Dedifferentiated amniotic fluid mesenchymal stem cell (primary cell): ENCODE data around the gene ATP1B1.

Experiments used
- DNase-seq: peaks from one replicate; pipeline ENCODE4 v3.0.0-alpha.2; 2016; ENCODE audit errors: extremely low spot score

The ATP1B1 gene

DNA sequence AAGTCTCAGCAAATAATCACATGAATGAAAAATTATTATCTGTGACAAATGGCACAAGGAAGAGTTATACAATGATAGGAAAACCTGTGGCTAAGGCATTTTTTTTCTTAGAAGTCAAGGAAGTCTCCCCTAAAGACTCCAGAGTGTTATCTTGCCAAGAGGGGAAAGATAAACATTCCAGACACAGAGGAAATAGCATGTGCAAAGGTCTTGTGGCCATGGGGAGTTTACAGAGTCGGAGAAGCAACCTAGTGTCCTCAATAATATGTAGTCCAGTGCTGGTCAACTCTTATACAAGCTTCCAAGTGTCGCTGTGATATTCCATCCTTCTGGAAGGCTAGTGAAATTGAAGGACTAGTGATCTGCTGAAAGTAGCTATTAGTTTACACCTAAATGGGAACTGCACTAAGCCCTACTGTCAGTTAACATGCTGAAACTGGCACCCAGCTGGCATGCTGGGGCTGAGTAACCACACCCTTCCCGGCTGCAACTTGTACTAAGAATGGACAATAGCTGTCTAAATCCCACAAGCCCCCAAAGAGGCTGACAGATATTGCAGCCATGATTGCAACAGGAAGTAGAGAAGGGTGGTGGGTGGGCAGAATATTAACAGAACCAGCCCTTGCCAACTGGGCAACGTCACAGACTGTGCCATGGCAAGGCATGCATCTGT, 11.5 kb upstream of the ATP1B1 start:
- no peak for DNase-seq

DNA sequence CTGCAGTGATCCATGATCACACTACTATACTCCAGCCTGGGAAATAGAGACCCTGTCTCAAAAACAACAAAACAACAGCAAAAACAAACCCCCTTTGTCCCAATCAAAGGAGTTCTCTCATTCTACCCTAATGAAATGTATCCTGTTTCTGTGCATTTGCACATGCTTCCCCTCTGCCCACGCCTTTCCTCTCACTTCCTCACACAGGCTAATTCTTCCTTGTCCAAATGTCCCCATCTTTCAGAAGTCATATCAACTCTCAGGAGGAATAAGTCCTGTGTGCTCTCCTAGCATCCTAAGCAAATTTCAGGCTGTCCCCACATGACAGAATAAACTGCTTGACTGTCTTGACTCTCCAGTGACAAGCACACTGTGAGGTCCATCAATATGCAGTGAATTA, 8.1 kb upstream of the ATP1B1 start:
- no peak for DNase-seq

DNA sequence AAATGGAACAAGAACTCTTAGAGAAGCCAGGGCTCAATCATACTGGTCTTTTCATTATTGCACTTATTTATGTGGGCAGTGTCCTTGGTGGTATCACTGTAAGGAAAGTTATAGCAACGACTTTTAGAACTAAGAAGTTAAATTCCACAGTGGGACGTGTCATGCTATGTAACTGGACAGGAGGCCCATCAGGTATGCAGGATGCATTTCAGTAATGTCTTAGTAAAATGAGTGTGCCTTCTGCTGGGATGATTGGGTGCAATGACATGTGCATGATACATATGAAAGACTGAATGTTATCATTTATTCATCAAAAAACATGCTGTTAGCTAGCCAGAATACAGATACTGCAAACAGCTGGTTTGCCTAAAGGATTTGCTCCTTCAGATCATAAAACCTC, 6.9 kb upstream of the ATP1B1 start:
- no peak for DNase-seq

DNA sequence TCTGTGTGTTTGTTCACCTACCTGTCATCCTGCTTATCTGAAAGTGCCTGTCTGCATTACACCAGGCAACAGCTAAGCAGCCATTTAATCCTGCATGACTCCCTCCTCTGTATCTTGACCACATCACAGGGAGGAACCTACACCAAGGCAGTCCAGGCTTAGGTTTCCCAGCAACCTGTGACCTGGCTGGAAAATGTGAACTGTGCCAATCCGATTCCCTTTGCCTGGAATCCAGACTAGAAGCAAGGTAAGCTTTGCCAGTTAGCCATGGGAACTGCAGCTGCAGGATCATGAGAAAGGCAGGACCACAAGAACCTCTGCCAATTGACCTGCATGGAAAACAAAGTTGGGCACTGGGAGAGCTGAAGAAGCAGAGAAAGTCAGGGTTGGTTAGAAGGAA, 6.3 kb upstream of the ATP1B1 start:
- no peak for DNase-seq

GRCh38 chr1:169100651-169101088, 5.8 kb upstream of the ATP1B1 start:
- no peak for DNase-seq

DNA sequence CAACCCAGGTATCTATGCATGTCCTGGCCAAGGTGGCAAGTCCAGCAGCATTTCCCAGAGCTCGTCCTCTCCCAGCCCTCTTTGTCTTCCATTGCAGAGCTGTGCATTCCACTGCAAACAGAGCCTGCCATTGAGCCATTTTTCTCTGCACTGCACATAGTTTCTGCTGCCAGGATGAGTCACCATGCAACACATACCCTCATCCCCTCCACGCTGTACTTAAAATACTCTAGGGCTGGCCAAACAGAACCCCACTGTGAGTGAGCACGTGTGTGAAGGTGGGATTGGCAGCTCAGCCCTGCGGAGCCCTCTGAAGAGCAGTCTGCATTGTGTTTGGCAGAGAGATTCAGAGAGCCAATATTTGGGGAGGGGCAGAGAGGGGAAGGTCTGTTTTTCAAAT, 3.9 kb upstream of the ATP1B1 start:
- DNase-seq, result peak; percentile 67

- DNase-seq, result no peak
Measured at GRCh38 chr1:169103002-169103401, 3.5 kb upstream of the ATP1B1 start.

DNA sequence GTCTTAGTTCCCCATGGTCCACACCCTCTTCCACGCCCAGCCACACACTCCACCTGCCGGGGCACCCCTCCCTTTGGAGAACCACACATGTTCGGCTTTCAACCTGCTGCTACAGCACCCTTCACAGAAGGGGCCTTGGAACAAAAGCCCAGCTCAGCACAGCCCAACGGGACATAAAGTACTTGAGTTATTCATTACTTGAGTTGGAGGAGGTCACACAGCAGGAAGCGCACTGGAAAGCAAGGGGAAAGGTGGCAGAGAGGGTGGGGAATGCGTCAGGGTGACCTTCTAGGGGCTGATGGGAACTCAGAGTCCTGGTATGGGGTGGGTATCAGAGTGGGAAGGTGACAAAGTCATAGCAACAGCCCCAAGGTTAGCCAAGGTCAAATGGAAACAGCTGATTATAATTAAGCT, 3.0 kb upstream of the ATP1B1 start:
- no peak for DNase-seq

DNA sequence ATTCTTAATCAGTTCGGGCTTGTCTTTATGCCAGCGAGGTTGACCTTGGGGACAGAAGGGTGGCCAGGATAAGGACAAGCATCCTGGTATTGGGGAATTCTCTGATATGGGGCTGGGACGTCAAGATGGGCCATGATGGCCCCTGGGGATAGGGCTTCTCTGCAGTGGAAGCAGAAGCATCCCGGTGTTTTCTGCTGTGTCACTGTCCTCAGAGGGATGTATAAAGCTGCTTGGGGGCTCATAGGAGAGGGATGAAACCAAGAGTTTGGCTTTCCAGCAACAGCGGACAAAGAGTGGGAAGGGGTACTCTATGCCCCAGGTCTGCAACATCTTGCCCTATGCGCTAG, 1.4 kb upstream of the ATP1B1 start:
- no peak for DNase-seq

GRCh38 chr1:169105434-169106094, 926 bp upstream of the ATP1B1 start:
- no peak for DNase-seq

DNA sequence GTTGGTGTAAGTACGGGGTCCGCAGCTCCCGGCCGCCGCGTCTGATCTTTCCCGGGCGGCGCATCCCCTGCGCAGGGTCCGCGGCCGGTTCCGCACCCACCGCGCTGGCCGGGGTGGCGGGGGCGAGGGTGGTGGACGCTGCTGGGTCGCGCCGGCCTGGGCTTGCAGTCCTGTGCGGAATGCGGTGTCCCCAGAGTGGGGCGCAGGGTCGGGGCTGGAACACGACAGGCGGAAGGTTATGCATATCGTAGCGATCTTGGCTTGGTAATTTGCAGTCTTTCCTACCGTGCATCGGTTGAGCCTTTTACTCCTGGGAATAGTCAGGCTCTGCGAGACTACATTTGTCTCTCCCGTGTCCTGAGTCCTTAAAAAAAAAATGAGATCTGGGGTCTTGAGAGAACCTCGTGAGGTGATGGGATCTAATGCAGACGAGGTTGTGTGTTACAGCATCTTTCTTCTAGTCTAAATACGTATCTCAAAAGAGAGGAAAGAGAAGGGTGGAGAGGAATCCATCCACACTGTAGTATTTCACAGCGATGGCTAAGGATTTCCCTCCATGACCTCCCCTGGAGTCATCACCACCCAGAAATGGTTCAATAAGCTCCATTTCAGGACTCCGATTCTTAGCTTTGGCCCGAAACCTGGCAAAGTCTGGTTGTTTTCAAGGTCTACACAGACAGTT, 572 bp downstream of the ATP1B1 start:
- DNase-seq, result no peak

DNA sequence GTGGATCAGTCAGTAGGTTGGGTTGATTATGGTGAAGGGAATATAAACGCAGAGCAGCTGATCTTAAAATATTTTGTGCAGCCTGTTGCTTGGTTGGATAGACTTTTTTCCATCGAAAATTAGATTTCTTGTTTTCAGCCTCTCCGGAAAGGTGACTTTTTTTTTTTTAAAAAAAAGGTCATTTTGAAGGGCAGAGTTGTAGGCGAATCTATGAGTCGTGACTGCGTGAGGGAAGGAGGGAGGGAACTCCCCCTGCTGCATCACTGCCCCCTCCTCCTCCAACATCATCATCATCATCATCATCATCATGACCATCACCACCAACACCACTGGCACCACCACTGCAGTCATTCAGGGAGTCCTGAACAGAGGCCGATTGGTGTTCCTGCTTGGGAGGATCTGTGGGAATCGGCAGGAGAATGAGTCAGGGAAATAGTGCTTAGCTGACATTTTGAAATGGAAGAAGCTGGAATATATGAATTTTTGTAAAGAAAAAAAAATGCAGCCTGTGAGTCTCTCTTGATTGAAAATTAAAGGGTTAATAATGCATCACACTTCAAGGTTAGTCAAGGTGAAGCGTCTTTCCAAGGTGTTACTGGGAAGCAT, 1.2 kb downstream of the ATP1B1 start:
- DNase-seq, result no peak

GRCh38 chr1:169108223-169108622, 1.7 kb downstream of the ATP1B1 start:
- DNase-seq, result no peak

- DNase-seq, result no peak
Measured at GRCh38 chr1:169108863-169109560, 2.5 kb downstream of the ATP1B1 start.

- DNase-seq, result peak; percentile 66
Measured at GRCh38 chr1:169109561-169110134, 3.2 kb downstream of the ATP1B1 start.

DNA sequence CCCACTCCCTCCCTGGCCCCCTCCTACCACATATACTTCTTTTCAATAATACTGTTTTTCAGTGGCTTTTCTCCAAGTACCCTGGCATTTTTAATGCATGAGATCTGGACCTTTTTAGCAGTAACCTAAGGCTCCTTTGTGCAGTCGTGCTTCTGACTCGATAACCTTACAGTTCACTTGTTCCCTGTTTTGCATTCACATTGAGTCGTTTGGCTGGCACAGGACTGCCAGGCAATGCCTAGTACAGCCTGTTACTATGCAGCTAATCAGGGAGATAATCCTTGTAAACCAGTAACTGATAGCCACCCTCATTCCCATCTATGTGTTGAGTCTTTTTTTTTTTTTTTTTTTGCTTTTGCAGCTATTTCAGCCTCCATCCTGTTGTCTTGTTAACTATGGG, 3.7 kb downstream of the ATP1B1 start:
- no peak for DNase-seq

DNA sequence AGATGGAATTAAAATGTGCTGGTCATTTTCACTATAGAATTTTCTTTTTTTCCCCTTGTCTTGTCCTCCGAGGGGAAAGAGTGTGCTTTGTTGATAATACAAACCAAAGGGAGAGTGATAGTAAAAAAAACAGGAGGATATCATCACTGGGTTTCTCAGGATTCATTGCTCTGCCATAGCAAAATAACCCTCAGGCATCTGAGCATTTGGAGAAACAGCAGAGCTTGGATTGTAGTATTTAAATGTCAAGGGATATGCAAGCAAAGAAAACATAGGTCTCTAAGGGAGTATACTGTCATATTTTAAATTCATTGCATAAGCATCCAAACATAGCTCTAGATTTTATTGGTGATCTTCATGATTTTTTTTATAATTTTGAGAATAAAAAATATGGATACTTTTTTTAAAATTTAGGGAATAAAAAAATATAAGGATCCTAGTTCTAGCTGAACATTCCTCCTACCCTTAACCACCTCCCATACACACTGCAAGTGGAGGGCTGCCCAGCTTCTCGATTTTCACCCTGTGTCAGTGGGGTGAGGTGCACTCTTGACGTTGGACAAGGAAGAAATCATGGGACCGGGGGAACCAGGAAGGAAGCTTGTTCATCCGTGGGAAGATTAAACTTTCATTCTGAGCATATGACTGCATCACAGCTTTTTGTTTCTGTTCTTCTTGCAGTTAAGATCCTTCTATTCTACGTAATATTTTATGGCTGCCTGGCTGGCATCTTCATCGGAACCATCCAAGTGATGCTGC, 4.4 kb downstream of the ATP1B1 start:
- DNase-seq, result peak; percentile 21

GRCh38 chr1:169111472-169111871, 5.0 kb downstream of the ATP1B1 start:
- no peak for DNase-seq

DNA sequence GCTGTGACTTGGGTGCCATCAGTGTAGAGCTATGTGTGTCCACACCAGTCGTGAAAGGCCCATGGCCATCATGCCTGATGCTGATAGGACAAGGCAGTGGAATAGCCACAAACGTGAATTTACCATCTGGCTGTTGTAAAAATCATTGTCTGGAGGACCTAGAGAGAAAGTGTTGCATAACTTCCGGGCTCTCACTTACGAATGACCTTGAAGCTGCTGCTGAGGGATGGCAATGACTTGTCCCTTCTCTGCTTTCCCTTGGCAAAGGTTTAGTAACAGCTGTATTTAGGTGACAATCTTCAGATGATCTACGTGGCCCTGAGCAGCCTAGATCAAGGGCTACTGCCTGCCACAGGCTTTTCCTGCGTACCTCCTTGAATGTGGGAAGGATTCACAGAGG, 5.8 kb downstream of the ATP1B1 start:
- no peak for DNase-seq

DNA sequence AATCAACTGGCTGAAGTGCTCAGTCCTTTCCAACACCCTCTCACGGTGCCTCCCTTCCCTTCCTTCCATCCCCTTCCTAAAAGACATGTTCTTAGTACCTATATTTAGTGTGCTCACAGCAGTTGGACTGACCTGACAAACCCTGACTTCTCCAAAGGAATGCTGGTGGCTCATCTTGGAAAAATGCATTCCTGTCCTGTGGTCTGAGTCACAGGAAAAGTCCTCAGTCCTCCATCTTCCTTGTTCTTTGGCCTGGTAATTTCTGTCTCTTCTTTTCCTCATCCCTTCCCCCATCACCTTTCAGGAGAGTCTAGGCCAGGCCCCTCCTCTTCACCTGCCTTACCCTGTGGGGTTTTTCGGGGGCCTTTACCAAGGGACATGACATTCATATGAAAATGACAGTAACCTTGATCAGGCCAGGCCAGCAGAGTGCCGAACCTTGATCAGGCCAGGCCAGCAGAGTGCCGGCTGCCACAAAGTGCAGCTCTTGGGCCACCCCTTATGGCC, 7.2 kb downstream of the ATP1B1 start:
- DNase-seq, result peak; percentile 66
